Measurements from ENCODE around the gene SLCO2A1. TPM values are rescaled to one million over a fixed set of nuclear protein-coding genes. Genes with fewer than 3 reads are reported as not detected.

Gene SLCO2A1
- total RNA-seq, 1 experiment from 2014 or later: not detected

DNA sequence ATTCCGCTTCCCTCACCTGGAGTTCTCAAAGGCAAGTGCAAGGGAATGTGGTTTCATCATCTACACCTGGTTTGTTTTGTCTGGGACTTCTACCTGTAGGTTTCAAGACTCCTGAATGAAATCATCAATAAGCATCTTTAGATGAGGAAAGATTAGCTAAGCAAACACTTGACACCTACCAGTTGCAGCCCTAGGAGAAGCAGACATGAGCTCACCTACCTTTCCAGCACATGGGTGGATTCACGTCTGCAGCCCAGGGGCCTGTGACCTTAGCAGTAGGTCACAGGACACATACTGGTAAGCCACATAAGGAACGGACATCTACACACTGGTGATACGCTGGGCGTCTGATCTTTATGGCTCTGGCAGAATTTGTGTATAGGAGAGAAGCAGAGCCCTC lies 26.7 kb downstream of the SLCO2A1 start:
- no peak for DNase-seq (ENCODE audit: extremely low read depth, low read depth)

GRCh38 chr3:134002306-134002705 lies 27.4 kb downstream of the SLCO2A1 start:
- DNase-seq (ENCODE audit: extremely low read depth, low read depth): no peak

GRCh38 chr3:134001251-134001650 lies 28.5 kb downstream of the SLCO2A1 start:
- DNase-seq (ENCODE audit: extremely low read depth, low read depth): no peak

- DNase-seq (ENCODE audit: extremely low read depth, low read depth): no peak
Measured at GRCh38 chr3:133999891-134000685, 29.6 kb downstream of the SLCO2A1 start.

GRCh38 chr3:133998691-133999241 lies 31.0 kb downstream of the SLCO2A1 start:
- no peak for DNase-seq (ENCODE audit: extremely low read depth, low read depth)

GRCh38 chr3:133997871-133998635 lies 31.7 kb downstream of the SLCO2A1 start:
- DNase-seq (ENCODE audit: extremely low read depth, low read depth): no peak

- no peak for DNase-seq (ENCODE audit: extremely low read depth, low read depth)
Measured at GRCh38 chr3:133996996-133997395, 32.7 kb downstream of the SLCO2A1 start.

DNA sequence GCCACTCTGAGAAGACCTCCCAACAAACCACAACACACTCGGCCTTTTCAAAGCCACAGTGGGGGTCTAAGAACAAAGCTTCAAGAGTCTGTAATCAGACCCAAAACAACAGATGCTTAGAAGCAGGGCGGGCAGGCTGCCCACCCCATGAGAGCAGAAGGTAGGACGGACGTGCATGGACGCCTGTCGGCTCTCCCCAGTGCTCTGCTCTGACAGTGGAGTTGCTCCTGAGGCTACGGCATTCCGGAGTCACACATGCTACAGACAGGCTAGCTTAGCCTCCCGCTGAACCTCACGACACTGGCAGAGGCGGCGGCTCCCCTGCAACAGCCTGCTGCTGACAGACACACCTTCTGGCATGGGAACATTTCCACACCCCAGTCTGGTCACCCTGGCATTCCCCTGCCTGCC lies 33.5 kb downstream of the SLCO2A1 start:
- DNase-seq (ENCODE audit: extremely low read depth, low read depth): no peak

GRCh38 chr3:133995264-133995663 lies 34.5 kb downstream of the SLCO2A1 start:
- no peak for DNase-seq (ENCODE audit: extremely low read depth, low read depth)

GRCh38 chr3:133994166-133994890 lies 35.4 kb downstream of the SLCO2A1 start:
- no peak for DNase-seq (ENCODE audit: extremely low read depth, low read depth)

- DNase-seq (ENCODE audit: extremely low read depth, low read depth): no peak
Measured at GRCh38 chr3:133992951-133993620, 36.6 kb downstream of the SLCO2A1 start.

GRCh38 chr3:133992381-133992780 lies 37.3 kb downstream of the SLCO2A1 start:
- DNase-seq (ENCODE audit: extremely low read depth, low read depth): no peak

- no peak for DNase-seq (ENCODE audit: extremely low read depth, low read depth)
Measured at GRCh38 chr3:133991637-133992036, 38.1 kb downstream of the SLCO2A1 start.

GRCh38 chr3:133991209-133991608 lies 38.5 kb downstream of the SLCO2A1 start:
- no peak for DNase-seq (ENCODE audit: extremely low read depth, low read depth)

DNA sequence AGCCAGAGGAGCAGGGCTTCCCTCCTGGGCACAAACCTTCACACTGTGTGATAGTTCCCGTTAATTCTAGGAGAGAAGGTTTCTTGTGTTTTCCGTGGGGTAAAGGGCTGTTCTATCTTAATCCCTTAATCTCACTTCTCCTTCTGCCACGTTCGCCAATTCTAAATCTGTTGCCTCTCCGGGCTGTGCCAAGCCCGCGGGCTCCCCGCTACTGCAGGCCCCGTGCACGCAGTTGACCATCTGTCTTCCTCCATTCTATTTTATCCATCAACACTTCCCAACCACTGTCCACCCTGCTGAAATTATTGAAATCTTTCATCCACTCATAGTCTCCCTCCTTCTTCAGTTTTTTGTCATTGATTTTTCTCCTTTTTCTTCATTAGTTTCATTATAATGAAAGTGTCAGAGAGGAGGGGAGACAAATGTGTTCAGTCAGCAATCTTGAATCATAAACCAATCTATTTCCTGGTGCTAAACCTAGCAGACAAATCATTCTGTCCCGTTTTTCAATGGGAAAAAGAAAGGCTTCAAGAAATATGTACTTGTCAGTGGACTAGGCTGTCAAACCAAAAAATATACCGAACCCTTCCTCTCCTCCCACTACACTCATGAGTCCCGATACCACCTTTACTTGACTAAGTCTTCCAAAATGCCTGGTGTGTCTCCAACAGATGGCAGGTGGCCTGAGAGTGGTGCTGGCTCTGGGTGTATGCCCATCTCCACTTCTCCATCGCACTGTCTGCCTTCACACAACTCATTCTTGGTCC lies 39.6 kb downstream of the SLCO2A1 start:
- DNase-seq (ENCODE audit: extremely low read depth, low read depth): no peak

DNA sequence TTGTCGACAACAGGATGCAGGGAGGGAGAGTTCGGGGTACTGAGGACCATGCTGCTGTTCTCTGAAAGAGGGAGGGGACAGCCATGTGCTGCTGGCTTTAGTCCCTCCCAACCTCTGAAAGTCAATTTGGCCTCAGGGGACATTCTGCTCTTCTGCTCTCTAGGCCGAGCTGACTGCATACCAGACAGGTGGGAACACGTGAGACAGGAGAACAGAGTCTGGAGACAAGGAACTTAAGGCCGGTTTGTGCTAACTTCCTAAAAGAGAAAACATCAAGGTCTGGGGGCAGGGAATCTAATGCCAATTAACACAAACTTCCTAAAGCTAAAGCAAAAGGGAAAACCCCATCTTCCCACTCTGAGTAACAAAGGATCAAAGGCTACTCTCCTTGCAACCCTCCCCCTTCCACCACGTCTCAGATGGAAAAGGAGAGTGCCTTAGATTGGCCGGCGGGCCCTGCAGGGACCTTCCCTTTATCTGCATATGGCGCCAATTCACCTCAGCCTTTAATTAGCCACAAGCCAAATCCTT lies 41.0 kb downstream of the SLCO2A1 start:
- DNase-seq (ENCODE audit: extremely low read depth, low read depth): no peak

DNA sequence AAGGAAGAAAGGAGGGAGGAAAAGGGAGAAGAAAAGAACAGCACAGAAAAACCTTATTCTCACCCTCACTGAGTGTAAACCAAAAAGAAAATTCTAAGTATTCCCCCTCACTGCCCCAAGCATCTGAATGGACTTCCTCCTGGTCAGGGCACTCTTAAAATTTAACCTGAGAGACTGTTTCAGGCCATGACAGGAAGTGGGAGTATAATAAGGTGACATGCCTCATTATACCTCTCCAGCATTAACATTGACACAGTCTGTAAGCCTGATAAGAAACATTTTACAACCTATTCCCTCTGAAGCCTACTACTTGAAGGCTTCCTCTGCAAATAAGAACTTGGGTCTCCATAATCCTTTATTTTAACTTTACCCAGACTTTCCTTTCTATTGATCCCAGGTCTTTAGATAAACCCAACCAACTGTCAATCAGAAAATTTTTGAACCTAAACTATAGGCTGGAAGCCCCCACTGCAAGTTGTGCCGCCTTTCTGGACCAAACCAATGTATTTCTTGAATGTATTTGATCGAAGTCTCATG lies 41.7 kb downstream of the SLCO2A1 start:
- no peak for DNase-seq (ENCODE audit: extremely low read depth, low read depth)

DNA sequence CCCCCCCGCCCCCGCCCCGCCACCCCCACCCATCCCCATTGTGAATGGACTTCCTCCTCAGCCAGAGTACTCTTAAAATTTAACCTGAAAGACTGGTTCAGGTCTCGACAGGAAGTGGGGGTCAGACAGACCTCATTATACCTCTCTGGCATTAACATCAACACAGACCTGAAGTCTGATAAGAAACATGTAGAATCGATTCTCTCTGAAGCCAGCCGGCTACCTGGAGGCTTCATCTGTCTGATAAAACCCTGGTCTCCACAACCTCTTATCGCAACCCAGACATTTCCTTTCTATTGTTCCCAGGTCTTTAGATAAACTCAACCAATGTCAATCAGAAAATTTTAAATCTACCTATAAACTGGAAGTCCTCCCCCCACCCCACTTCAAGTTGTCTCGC lies 42.6 kb downstream of the SLCO2A1 start:
- DNase-seq (ENCODE audit: extremely low read depth, low read depth): no peak

DNA sequence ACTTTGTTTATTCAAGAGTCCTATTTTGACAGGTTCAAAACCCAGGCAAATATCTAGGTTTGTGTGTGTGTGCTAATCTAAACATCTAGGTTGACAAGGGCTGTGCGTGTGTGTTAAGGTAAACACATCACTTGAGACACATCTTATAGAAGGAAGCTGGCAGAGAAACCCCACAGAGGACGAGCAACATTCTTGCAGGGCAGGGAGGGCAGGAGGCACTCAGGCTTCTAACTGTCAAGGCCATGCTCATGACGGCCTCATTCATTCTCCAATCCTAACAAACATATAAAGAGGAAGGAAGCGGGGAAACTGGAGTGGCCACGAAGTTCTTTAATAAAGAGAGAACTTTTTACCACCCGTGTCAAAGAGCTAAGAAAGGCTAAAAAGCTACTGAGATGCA lies 43.4 kb downstream of the SLCO2A1 start:
- DNase-seq (ENCODE audit: extremely low read depth, low read depth): no peak

All from NCI-H460 (cell line).